NCI-H82 (cell line): ENCODE measurements around the gene ZNF273.
A peak's percentile ranks its signal among the peaks of the same experiment; 100 is the strongest.
"Not testable (repeated sequence)": the region's sequence is repeated elsewhere in the genome, so short reads cannot be mapped to it uniquely, and the experiment has no call there.

Source experiments
- DNase-seq: peaks from one replicate; lab custom pipeline; 2025; lab: John Stamatoyannopoulos, UW

Gene ZNF273

DNA sequence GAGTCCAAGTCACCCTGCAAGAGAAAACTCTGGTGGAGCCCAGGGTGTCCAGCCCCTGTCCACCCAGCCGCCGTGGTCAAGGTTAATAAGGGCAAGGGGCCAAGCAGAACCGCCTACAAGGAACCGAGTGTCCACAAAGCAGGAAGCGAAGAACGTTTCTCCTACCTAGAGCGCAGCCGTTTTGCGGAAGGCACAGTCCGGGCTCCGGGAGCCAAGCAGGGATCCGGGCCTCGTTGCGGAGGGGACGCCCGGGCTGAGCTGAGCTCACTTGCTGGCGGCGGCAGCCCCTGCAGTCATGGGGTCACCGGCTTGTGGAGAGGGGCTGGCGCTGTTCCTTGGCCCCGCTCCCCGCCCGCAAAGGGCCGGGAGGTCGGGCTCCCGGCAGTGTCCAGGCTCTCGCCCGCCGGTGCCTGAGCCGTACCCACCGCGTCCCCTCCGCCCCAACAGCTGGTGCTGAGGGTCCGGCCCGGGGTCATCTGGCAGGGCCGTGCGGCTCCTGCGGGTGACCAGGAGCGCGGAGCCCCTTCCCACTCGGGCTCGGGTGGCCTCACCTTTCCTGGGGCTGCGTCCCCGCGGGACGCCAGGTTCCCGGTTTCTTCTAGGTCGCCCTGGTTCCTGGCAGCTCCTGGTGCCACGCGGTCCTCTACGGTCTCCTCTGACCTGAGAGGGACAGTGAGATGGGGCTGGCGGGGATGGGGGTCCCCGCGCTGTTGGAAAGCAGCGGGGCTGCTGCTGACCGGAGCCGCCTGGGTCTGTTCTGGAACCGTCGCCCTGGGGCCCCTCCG is 14.0 kb upstream of the ZNF273 start:
- DNase-seq: no peak

DNA sequence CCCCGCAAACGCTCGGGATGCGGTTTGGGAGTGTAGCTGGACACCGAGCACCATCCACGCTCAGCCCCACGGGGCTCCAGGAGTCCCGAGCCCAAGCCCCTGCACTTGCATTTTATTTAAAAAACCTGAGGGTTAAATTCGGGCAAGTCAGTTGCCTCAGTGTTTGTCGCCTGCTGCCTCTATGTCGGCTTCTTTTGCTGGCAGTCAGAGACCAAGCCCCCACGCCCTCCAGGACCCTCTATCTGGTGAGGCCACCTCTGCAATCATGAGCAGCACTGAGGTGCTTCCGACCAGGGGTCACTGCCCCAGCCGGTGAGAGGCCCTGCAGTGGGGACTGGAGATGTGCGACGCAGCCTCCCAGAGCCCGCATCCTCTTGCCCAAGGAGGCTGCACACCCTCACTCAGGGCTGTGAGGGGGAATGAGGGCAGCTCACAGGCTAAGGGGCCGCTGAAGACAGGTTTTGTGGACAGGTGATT is 13.3 kb upstream of the ZNF273 start:
- no peak for DNase-seq

GRCh38 chr7:64890273-64890672 is 12.8 kb upstream of the ZNF273 start:
- DNase-seq: not testable (repeated sequence)

DNA sequence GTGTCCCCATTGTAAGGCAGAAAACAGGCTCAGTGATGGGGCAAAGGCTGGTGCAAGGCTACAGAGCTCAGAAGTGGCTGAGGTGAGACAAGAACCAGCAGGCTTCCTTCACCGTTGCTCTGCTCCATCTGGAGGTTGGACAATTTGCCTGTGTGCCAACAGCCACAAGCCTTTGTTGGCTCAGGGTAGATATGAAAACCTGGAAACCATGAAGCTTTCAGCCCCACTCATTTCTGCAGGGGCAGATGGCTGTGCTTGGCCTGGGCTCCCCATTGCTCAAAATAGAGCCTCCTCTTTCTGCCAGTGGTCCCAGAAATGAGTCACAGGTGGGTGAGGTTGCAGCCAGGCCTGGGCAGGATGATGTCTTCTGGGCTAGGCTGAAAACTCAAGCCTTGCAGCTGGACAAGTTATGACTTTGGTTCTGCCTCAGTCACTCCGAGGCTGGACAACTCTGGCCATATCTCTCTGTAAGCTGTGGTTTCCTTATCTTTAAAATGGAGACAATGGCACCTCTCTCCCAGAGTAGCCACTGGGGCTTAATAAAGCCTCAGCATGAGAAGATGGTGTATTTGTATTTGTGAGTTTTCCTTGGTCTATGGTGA is 12.2 kb upstream of the ZNF273 start:
- DNase-seq: no peak

DNA sequence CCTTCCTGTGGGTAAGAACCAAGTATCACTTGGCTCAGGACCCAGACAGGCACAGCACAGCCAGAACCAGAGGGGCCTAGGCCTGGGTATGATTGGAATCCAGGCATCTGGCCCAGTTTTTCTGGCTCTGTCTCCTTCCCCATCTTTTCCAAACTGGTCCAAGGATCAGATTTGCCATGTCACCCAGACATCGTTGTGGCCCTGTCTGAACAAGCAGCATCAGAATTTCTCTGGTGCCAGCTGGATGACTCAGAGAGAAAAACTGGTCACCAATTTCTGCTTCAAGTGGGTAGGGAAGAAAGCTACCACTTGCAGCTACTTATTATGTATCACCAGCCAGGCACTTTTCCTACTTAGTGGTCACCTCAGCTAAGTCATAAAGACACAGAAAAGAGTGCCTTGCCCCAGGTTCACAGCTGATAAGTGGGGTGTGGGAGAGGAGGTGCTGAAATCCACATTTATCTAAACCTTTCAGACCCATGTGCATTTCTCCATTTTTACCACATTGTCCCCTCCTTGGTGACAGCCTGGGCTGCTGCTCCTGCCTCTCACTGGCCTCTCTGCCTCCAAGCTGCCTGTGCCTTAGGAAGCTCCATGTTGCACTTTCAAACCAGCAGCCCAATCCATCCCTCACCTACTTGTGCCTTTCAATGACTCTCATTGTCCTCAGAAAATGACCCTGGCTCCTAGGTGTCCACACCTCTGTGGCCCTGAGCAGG is 11.6 kb upstream of the ZNF273 start:
- not testable (repeated sequence) for DNase-seq

GRCh38 chr7:64892116-64892515 is 11.0 kb upstream of the ZNF273 start:
- no peak for DNase-seq

DNA sequence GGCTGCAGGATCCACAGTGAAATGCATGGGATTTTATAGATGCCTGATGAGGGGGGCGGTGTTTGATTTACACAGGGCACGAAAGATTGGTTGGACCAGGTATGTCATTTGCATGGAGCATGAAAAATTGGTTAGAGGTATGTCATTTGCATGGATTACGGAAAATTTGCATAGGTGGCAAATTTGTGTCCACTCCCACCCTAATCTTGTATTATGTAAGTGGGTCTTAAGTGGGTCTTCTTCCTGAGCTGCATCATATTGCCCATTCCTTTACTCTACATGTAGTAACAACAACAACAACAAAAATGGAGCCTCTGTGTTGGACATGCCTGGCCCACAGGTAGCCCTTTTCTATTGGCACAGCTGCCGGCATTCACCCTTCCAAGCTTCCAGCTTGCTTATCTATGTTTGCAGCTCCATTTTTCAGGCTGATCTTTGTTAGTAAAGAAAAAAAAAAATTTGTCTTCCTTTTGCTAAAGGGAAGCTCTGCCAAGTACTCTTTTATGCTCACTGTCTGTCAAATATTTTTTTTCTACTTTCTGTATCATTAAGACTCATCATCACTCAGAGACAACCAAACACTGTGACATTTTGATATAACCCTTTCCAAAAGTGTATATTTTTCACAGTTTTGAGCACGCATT is 10.3 kb upstream of the ZNF273 start:
- no peak for DNase-seq

DNA sequence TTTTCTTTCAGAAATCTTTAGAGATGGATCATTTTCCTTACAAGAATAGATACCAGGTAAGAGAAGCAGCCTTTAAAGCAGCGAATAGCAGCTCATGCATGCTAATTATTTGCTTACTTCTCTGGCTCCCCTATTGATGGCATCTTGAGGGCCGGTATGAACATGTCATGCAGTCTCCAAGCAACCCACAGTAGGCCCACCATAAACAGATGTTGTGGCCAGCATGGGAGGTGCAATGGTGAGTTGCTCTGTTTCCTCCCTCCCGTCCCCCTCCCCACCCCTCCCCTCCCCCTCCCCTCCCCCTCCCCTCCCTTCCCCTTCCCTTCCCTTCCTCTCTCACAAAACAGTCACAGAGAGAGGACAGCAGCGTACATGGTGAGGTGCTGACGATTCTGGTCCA is 9.7 kb upstream of the ZNF273 start:
- no peak for DNase-seq

GRCh38 chr7:64902461-64902805 is 640 bp upstream of the ZNF273 start:
- not testable (repeated sequence) for DNase-seq

GRCh38 chr7:64904008-64904407 is 935 bp downstream of the ZNF273 start:
- no peak for DNase-seq

DNA sequence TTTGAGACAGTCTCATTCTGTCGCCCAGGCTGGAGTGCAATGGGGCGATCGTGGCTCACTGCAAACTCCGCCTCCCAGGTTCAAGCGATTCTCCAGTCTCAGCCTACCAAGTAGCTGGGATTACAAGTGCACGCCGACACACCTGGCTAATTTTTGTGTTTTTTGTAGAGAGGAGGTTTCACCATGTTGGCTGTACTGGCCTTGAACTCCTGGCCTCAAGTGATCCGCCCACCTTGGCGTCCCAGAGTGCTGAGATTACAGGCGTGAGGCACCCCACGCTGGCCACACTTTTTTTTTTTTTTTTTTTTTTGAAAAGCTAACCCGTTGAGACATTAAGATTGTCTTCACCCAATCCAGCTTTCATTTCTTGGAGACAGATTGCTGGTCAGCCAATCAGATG is 2.1 kb downstream of the ZNF273 start:
- no peak for DNase-seq

DNA sequence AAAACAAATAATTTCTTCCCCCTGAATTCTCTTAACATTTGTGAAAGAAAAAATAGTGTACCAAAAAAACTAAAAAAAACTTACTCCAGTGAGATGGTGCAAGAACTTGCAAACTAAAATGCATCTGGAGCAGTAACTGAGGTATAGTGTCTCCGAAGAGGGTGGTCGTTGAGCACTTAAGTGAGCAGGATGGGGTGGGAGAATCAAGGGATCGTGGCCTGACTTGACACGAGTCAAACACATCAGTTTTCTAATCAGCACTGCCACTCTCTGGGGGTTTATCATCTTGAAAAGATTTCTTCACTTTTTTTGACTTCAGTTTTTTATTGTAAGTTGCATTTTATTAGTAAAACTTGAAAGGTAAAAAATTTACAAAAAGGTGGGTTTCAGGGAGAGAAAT is 2.5 kb downstream of the ZNF273 start:
- peak; percentile 2 for DNase-seq

GRCh38 chr7:64907641-64908326 is 4.7 kb downstream of the ZNF273 start:
- no peak for DNase-seq

DNA sequence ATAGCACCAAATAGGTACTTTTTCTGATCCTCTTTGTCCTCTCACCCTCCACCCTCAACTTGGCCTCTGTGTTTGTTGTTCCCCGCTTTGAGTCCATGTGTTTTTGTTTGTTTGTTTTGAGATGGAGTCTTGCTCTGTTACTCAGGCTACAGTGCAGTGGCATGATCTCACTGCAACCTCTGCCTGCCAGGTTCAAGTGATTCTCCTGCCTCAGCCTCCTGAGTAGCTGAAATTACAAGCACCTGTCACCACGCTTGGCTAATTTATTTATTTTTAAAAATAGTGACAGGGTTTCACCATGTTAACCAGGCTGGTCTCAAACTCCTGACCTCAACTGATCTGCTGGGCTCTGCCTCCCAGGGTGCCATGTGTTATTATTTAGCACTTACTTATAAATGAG is 5.3 kb downstream of the ZNF273 start:
- DNase-seq: no peak

DNA sequence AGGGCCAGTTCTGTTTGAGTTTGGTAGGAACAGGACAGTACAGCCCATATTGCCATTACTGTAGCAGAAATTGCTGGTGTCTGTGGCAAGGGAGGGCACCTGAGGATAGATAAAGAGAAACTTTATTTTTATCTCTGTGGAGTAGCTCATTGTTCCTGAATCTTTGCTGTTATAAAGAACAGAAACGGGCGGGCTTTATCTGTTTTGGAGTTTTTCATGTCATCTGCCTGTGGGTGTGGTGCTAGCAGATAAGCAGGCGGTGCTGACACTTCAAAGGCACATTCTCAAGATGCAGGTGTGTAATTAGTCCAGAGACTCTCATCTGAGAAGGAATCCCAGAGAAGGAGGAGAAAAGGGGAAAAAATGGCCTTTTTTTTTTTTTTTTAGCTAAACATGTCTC is 11.5 kb downstream of the ZNF273 start:
- DNase-seq: no peak

DNA sequence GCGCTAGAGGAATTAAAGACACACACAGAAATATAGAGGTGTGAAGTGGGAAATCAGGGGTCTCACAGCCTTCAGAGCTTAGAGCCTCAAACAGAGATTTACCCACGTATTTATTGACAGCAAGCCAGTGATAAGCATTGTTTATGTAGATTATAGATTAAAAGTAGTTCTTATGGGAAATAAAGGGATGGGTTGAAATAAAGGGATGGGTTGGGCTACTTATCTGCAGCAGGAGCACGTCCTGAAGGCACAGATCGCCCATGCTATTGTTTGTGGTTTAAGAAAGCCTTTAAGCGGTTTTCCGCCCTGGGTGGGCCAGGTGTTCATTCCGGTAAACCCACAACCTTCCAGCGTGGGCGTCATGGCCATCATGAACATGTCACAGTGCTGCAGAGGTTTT is 12.2 kb downstream of the ZNF273 start:
- DNase-seq: not testable (repeated sequence)

GRCh38 chr7:64928252-64929187 is 25.4 kb downstream of the ZNF273 start:
- not testable (repeated sequence) for DNase-seq

DNA sequence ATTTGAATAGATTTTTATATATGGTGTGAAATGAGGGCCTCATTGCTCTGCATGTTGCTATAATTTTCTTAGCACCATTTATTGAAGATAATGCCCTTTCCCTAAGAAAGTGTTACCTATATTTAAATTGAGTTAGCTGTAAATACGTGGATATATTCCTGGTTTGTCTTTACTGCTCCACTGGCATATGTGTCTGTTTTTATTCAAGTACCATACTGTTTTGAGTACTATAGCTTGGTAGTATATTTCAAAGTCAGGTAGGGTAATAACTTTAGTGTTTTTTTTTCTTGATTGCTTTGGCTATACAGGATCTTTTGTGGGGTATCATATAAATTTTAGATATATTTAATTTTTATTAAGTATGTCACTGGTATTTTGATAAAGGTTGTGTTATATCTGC is 31.4 kb downstream of the ZNF273 start:
- no peak for DNase-seq

DNA sequence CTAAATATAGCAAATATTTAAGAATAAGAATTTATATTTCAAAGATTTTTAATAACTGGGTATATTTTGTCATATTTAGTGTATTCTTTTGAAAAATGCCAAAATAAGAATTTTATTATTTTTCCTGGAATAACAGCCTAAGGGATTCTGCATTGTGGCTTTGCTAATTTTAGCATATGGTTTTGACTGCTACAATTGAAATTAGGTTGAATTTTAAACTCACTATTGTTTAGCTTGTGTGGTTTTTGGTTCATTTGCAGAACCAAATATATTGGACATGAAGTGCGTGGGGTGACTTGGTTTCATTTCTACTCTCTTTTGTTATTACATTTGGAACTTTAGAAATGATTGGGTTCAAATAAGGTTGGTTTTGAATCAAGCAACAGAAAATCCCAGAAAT is 35.5 kb downstream of the ZNF273 start:
- DNase-seq: no peak

DNA sequence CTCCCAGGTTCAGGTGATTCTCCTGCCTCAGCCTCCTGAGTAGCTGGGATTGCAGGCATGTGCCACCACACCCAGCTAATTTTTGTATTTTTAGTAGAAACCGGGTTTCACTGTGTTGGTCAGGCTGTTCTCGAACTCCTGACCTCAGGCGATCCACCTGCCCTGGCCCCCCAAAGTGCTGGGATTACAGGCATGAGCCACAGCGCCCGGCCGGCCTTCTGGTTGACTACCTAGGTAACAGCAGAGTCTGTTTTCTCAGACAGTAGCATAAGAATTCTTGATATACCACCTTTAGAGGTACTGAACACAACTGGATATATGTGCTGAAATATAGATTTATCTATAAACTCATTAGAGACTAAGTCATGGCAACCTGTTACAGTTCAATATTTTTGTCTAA is 36.9 kb downstream of the ZNF273 start:
- DNase-seq: not testable (repeated sequence)
